D721Med (cell line): ENCODE measurements around the gene KCP.

Source experiments
- DNase-seq: peaks from one replicate; pipeline ENCODE4 v3.0.0; 2011; ENCODE audit warnings: low spot score; ENCODE audit not compliant: insufficient read length
- FAIRE-seq: peaks from 2 replicates; lab custom pipeline; 2011; peaks lifted over from hg19 to GRCh38; lab: Jason Lieb, UNC
- TF ChIP-seq, protein P1 (sequence below): IDR thresholded peaks from 2 replicates; pipeline ENCODE4 v1.5.1; 2012; ENCODE audit warnings: mild to moderate bottlenecking, control low read depth; ENCODE audit not compliant: insufficient read depth; ENCODE audit errors: missing control alignments

KCP gene

DNA sequence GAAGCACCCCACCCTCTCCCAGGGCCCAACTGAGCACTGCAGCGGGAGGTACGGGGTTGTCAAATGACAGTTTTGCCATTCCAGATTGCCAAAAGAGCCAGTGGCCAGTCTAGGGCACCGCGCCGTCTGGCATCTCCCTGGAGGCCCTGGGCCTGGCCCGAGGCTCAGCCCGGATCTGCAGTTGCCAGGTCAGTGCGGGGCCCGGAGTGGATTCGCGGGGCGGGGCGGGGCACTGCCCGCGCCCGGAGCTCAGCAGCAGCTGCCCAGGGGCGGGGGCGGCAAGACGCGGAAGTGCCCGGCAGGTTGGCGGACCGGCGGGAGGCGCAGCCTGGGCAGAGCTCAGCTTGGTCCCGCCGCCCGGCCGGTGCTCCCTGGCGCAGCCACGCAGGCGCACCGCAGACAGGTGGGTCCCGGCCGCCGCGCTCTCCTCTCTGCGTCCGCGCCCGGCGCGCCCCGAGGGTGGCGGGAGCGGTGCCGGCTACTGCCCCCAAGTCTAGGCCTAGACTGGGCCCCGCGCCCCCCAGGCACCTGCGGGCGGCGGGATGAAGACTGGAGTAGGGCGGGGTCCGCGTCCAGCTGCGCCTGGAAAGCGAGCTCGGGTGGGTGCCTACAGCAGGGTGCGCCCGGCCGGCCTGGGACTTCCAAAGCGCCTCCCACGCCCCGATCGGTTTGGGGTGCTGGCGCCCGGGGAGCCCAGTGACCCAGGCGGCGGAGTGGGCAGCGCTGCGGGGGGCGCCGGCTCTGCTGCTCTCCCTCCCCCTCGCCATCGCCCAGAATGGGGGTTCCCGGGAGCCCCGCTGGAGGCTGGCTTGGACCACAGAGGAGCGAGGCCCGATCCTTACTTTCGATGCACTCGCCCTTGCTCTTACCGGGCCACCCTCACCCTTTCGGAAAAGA, 27.4 kb upstream of the KCP start, which contains the start of gene IRF5:
Gene IRF5 (plus strand): TSS at position 281 of the 897 bp plus-strand sequence. CDS start 4,155 bp downstream, outside the sequence.
- DNase-seq: no peak
- FAIRE-seq: no peak

DNA sequence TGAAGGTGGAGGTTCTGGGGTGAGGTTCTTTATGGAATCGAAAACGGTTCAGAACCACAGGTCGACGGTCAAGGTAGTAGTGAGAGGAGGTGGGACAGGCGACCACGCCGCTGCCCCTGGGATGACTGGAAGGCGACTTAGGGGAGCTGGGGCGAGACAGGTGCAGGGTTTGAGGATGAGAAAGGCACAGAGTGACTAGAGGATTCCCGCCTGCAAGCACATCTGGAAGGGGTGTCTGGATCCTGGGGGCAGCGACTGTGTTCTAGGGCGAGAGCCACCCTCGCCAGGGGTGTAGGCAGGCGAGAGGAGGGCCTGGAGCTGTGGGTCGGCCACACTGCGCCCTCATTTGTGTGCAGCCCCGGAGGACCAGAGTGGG, 26.8 kb upstream of the KCP start:
- DNase-seq: no peak
- FAIRE-seq: no peak
- TF ChIP-seq, protein P1, sequence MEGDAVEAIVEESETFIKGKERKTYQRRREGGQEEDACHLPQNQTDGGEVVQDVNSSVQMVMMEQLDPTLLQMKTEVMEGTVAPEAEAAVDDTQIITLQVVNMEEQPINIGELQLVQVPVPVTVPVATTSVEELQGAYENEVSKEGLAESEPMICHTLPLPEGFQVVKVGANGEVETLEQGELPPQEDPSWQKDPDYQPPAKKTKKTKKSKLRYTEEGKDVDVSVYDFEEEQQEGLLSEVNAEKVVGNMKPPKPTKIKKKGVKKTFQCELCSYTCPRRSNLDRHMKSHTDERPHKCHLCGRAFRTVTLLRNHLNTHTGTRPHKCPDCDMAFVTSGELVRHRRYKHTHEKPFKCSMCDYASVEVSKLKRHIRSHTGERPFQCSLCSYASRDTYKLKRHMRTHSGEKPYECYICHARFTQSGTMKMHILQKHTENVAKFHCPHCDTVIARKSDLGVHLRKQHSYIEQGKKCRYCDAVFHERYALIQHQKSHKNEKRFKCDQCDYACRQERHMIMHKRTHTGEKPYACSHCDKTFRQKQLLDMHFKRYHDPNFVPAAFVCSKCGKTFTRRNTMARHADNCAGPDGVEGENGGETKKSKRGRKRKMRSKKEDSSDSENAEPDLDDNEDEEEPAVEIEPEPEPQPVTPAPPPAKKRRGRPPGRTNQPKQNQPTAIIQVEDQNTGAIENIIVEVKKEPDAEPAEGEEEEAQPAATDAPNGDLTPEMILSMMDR: no peak

More for the DNA sequence above, 27.4 kb upstream of the KCP start, which contains the start of gene IRF5:
- TF ChIP-seq, protein P1: no peak

DNA sequence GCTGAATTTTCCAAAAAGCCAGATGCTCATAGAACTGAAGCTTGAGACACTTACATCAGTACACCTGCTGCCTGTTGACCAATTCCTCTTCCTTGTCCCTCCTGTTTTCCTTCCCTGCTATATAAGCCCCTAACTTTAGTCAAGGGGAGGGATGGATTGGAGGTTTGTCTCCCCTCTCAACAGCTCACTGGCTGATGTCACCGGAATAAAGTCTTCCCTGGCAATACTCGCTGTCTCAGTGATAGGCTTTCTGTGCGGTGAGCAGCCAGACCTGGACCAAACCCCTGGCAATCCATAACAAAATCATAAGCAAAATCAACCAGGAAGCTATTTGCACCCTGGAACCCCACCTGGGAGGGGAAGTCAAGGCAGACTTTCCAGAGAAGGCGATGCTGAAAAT, 26.3 kb upstream of the KCP start:
- DNase-seq: no peak
- TF ChIP-seq, protein P1: no peak
- no peak for FAIRE-seq

DNA sequence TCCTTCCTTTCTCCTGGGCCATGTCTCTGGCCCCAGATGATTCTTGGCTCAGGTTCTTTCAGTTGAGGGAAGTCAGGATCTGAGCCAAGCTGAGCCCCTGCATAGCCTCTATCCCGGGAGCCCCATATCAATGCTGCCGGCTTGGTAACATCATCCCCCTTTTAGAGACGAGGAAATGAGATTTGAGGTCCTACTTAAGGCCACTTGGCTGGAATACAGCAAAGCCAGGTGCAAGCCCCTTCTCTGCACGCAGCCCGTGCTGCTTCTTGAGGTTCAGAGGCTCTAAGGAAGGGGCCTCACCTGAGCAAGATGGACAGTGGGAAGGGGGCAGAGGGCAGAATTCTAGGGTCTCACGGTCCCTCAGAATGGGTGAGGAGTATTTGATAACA, 24.8 kb upstream of the KCP start:
- FAIRE-seq (no peak), DNase-seq (no peak)
- TF ChIP-seq, protein P1: no peak

DNA sequence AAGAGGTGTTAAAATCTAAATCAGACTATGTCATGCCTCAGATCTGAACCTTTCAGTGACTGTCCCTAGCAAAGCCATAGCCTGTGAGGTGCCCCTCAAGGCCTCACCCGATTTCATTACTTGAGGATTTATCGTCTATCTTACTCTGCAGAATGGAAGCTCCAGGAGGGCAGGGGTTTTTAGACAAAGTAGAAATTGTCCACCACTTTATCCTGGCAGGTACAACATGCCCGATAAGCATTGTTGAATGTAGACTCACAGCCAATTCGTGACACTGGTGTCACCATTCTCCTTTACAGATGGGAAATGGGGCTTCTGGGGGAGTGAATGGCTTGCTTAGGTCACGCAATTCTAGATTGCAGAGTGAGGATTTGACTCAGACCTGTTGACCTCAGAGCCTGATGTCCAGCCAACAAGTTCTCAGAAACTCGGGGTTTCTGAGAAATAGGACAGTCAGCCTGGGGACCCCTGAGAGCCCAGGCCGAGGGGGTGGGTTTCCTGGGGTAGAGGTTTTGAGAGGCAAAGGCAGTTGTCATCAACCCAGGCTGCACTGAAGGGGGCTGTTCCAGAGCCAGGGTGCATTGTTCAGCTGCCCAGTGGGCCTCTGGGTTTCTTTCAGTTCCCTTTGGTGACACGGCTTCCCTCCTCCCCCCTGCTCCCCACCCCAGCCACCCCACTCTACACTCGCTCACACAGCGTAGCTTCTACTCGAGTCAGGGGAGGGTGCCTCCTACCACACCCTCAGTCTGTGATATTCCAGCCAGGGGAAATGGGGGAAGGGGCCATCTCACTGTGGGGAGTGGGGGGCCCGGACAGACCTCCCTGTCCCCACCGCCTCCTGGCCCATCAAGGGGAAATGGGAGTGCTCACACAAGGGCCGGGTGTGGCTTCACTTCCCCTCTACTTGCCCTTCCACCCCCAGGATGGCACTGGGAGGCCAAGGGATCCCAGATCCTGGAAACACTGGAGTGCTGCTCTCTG, 24.1 kb upstream of the KCP start:
- TF ChIP-seq, protein P1: no peak
- FAIRE-seq (no peak), DNase-seq (no peak)

DNA sequence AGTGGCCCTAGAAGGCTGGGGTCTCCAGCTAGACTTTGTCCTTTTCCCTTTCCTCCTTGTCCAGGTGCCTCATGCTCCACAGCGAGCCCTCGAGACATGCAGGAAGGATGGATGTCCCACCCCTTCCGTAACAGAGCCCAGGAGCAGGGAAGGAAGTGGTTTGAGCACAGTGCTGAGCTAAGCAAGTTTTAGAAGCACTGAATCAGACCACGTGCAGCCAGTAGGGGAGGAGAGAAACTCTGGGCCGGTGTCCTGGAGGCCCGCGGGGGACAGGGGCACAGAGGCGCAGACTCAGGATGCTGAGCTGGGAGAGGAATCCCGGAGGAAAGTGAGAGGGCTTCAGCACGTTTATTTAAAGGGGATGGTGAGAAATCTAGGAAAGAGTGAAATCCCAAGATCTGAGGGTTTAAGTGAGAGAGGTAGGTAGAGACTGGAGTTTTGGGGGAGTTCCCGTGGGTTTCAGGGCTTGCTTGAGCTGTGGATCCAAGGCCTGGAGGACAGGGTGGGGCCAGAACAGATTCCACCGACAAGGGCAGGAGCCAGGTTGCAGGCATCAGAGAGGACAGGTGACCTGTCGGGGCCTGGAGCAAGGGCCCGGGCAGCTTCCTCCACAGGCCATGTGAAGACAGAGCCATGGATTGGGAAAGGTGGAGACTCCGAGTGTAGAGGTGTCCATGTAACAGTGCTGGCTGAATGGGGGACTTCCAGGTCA, 22.8 kb upstream of the KCP start:
- FAIRE-seq (no peak), DNase-seq (no peak)
- TF ChIP-seq, protein P1: no peak
